ENCODE results near the gene HBS1L. TPM values are rescaled to one million over a fixed set of nuclear protein-coding genes. Genes with fewer than 3 reads are reported as not detected.

HBS1L gene
- total and polyA plus RNA-seq, 2 of the 4 experiments (the other 2 are of a cell fraction): 45.1 to 120 TPM

DNA sequence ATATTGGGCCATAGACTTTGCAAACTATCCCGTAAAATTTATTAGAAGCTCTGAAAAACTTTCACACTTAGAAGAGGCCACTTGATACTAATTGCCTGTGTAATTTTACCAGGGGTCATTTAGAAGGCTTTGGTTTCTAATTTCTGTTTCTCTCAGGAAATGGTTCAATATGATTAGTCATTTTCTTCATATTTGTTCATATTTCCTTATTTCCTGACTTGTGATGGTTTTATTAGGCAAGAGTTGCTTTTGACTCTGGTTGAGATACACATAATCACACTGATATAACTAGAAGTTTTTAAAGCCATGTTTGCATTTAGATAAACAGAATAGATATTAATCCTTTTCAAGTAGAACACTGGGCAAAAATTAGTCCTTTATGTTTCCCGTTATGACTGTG, 11.8 kb upstream of the HBS1L start:
- ATAC-seq (ENCODE audit: low read depth) (no peak), DNase-seq (no peak)
- no CpG with 5 or more reads among the region's 2 CpGs for WGBS, 2 experiments (ENCODE audit: extremely low coverage in 2 of 2, insufficient read length in 1 of 2)
- Histone ChIP-seq H3K4me1 (ENCODE audit: control insufficient read depth, insufficient read depth, low read length) (no peaks in the 10 kb centered on the region), H3K56ac (ENCODE audit: extremely low read depth, insufficient read depth, low read length) (no peak overlapping the region), H2BK120ac (ENCODE audit: low read depth, low read length) (no peak overlapping the region), H3K9me1 (ENCODE audit: insufficient read depth, low read length) (no peaks in the 10 kb centered on the region), H3K14ac (replicated peaks; ENCODE audit: low read depth, low read length) (no peak overlapping the region), H2AK9ac (replicated peaks; ENCODE audit: low read depth, low read length, poor library complexity) (no peak overlapping the region), H2BK15ac (ENCODE audit: low read depth, low read length) (no peak overlapping the region), H3K27me3 (ENCODE audit: control insufficient read depth, insufficient read depth, low read length) (peaks cover 3% of the 10 kb centered on the region), H2BK20ac (ENCODE audit: low read depth, low read length) (no peak overlapping the region), H3K4me3 (ENCODE audit: insufficient read depth, low read depth, low read length) (no peak overlapping the region), H3K4ac (ENCODE audit: low read depth, low read length) (no peak overlapping the region), H3K23ac (ENCODE audit: low read depth, low read length) (no peak overlapping the region), H2AK5ac (ENCODE audit: low read depth, low read length) (no peak overlapping the region), H3K18ac (ENCODE audit: low read depth, low read length) (no peak overlapping the region), H2BK5ac (ENCODE audit: low read depth, low read length, poor library complexity, severe bottlenecking) (no peak overlapping the region), H4K20me1 (ENCODE audit: insufficient read depth, low read length) (no peaks in the 10 kb centered on the region), H3K27ac (ENCODE audit: insufficient read depth, low read length) (no peak overlapping the region), H4K8ac (ENCODE audit: low read depth in 2 of 2, low read length in 2 of 2) (no peak overlapping the region), H3K9ac (ENCODE audit: low read depth, low read length) (no peak overlapping the region), H4K5ac (ENCODE audit: low read depth, low read length) (no peak overlapping the region), H4K91ac (ENCODE audit: insufficient read depth, low read depth, low read length) (no peak overlapping the region), H3K4me2 (ENCODE audit: low read depth, low read length) (no peak overlapping the region), H3K79me1 (ENCODE audit: low read depth in 1 of 2, low read length in 2 of 2) (no peaks in the 10 kb centered on the region), H3K36me3 (ENCODE audit: control insufficient read depth, insufficient read depth, low read length) (no peaks in the 10 kb centered on the region), H3K9me3 (ENCODE audit: control insufficient read depth, insufficient read depth, low read length) (no peaks in the 10 kb centered on the region), H2AFZ (replicated peaks; ENCODE audit: low read length, poor library complexity) (no peak overlapping the region)
- CTCF ChIA-PET: no interaction called here
- no peak for TF ChIP-seq RFX5 (IDR thresholded peaks at IDR 0.05; ENCODE audit: low read depth, low read length)
- no TSS peak for BruUV-seq (replicated peaks)
- dilution Hi-C loops (cut with HindIII; ENCODE audit: low sequenced_read_pairs, unreplicated experiment): no loop called here
- POLR2A ChIA-PET (ENCODE audit: unreplicated experiment): no interaction called here
- intact Hi-C loops (cut with micrococcal nuclease): no loop called here
- in situ Hi-C loops (cut with MboI; ENCODE audit: low sequenced_read_pairs): no loop called here

Measured in IMR-90 (cell line).